K562 (cell line): Measurements from ENCODE around the gene SLC15A3. TPM values are rescaled to one million over a fixed set of nuclear protein-coding genes. Genes with fewer than 3 reads are reported as not detected.

Experiments
- ATAC-seq: fragments of 200-7000 bp; cut with Tn5 transposase; 3 replicates; pipeline ENCODE4 v1.9.1; 2020; ENCODE audit warnings: moderate library complexity
- BruUV-seq: library from RNA; stranded (reverse); fragments of 400-500 nt; replicated peaks from 2 replicates; lab custom pipeline; 2021; lab: Mats Ljungman, UMichigan
- CTCF ChIA-PET: fragments of 300-600 bp; formaldehyde crosslinking; extraction: SDS; loops from one replicate; lab custom pipeline; 2021; ENCODE audit warnings: low intra/inter-chr PET ratio; lab: Yijun Ruan, JAX
- POLR2A ChIA-PET: fragments of 300-600, 350-650 bp; sonication (Branson Sonifier 250); formaldehyde crosslinking; extraction: SDS; loops from one replicate; lab custom pipeline; 2021; ENCODE audit warnings: antibody characterized with exemption, inconsistent platforms; lab: Yijun Ruan, JAX
- DNase-seq, 4 experiments: peaks; one replicate each; pipeline versions ENCODE4 v3.0.0 to v3.0.0-alpha.2; 2011 to 2018; ENCODE audit warnings: low spot score in 3 of 4, mixed read lengths in 3 of 4; ENCODE audit errors: extremely low read depth in 1 of 4
- FAIRE-seq: peaks from 2 replicates; lab custom pipeline; 2011; peaks lifted over from hg19 to GRCh38; lab: Jason Lieb, UNC
- H2AFZ ChIP-seq: 2 replicates; pipeline ENCODE4 v1.6.0; 2011; ENCODE audit warnings: low read depth, low read length, control low read depth, inconsistent platforms
- H3K27ac ChIP-seq: fragments of 200-600 bp; 3 replicates; pipeline ENCODE4 v1.8.0; 2011; ENCODE audit warnings: low read depth, mild to moderate bottlenecking, control low read depth, inconsistent platforms, low read length, moderate library complexity, mixed read lengths; ENCODE audit errors: extremely low read depth
- H3K27me3 ChIP-seq, 2 experiments: fragments of 300-600 bp in 1 of 2; 2 replicates in 1 of 2; 3 replicates in 1 of 2; pipeline versions ENCODE4 v1.6.0 to v1.8.0; 2011; ENCODE audit warnings: inconsistent platforms in 2 of 2, low read length in 2 of 2, mild to moderate bottlenecking in 1 of 2, mixed read lengths in 1 of 2, moderate library complexity in 1 of 2; ENCODE audit not compliant: control insufficient read depth in 2 of 2, insufficient read depth in 2 of 2
- H3K36me3 ChIP-seq: fragments of 300-600 bp; 3 replicates; pipeline ENCODE4 v1.8.0; 2011; ENCODE audit warnings: mild to moderate bottlenecking, low read length, inconsistent platforms; ENCODE audit not compliant: control insufficient read depth, insufficient read depth
- H3K4me1 ChIP-seq, 2 experiments: fragments of 200-600 bp in 1 of 2; replicated peaks in 1 of 2; 2 replicates in 1 of 2; 3 replicates in 1 of 2; pipeline versions ENCODE4 v1.5.1 to v1.8.0; 2011; ENCODE audit warnings: inconsistent platforms in 2 of 2, low read length in 2 of 2, mild to moderate bottlenecking in 1 of 2, mixed read lengths in 1 of 2, moderate library complexity in 1 of 2; ENCODE audit not compliant: control insufficient read depth in 2 of 2, insufficient read depth in 2 of 2
- H3K4me2 ChIP-seq: 2 replicates; pipeline ENCODE4 v1.6.1; 2011; ENCODE audit warnings: low read length, control low read depth, inconsistent platforms, mixed read lengths; ENCODE audit not compliant: insufficient read depth
- H3K4me3 ChIP-seq: fragments of 200-600 bp; sonication (generic), shearing (Covaris generic); 2 replicates; pipeline ENCODE4 v1.5.1; 2016; ENCODE audit warnings: control low read depth, inconsistent platforms
- H3K79me2 ChIP-seq: fragments of 200-600 bp; 3 replicates; pipeline ENCODE4 v1.8.0; 2011; ENCODE audit warnings: low read length, inconsistent platforms; ENCODE audit not compliant: control insufficient read depth, insufficient read depth
- H3K9ac ChIP-seq, 2 experiments: 2 replicates each; pipeline versions ENCODE4 v1.6.0 to v1.6.1; 2011; ENCODE audit warnings: low read depth in 2 of 2, low read length in 2 of 2, control low read depth in 1 of 2, inconsistent platforms in 1 of 2, mild to moderate bottlenecking in 1 of 2, mixed read lengths in 1 of 2; ENCODE audit not compliant: insufficient read depth in 1 of 2
- H3K9me1 ChIP-seq: one replicate; pipeline ENCODE4 v1.6.0; 2011; ENCODE audit warnings: inconsistent platforms, mild to moderate bottlenecking, low read length, moderate library complexity; ENCODE audit not compliant: control insufficient read depth, insufficient read depth
- H3K9me3 ChIP-seq: replicated peaks from 2 replicates; pipeline ENCODE4 v1.5.1; 2011; ENCODE audit warnings: low read depth, low read length, inconsistent platforms; ENCODE audit not compliant: control insufficient read depth, insufficient read depth
- H4K20me1 ChIP-seq: replicated peaks from 2 replicates; pipeline ENCODE4 v1.6.1; 2011; ENCODE audit warnings: low read length, inconsistent platforms, mixed read lengths; ENCODE audit not compliant: control insufficient read depth, insufficient read depth
- HDAC6 ChIP-seq: IDR thresholded peaks from 2 replicates; pipeline ENCODE4 v1.6.1; 2012; ENCODE audit warnings: low read depth, mild to moderate bottlenecking, control low read depth, inconsistent platforms, low read length, moderate library complexity
- KAT8 ChIP-seq: fragments of 450-650 bp; IDR thresholded peaks from 2 replicates; pipeline ENCODE4 v1.6.1; 2016; ENCODE audit warnings: low read depth, mild to moderate bottlenecking
- TEAD4 ChIP-seq, 2 experiments: sonication (generic) in 1 of 2; formaldehyde crosslinking in 1 of 2; IDR thresholded peaks; 2 replicates each; pipeline versions ENCODE4 v1.6.1 to v1.8.0; 2012 to 2022; ENCODE audit warnings: borderline replicate concordance in 1 of 2, inconsistent platforms in 1 of 2, low read length in 1 of 2, mild to moderate bottlenecking in 1 of 2, missing genetic modification reagents in 1 of 2
- YY1 ChIP-seq, 3 experiments: IDR thresholded peaks; 2 replicates each; pipeline ENCODE4 v1.6.1; 2011; ENCODE audit warnings: low read length in 2 of 3, mild to moderate bottlenecking in 2 of 3, moderate library complexity in 2 of 3, borderline replicate concordance in 1 of 3, control low read depth in 1 of 3, low read depth in 1 of 3; ENCODE audit not compliant: insufficient read depth in 3 of 3, insufficient replicate concordance in 2 of 3, control insufficient read depth in 1 of 3, insufficient read length in 1 of 3; ENCODE audit errors: extremely low read depth in 1 of 3
- WGBS: fragments of 100-300 bp; shearing (Covaris generic); methylation state at CpG from one replicate; pipeline ENCODE4 v1.1.6; 2016; ENCODE audit warnings: low coverage, mixed read lengths; ENCODE audit not compliant: insufficient coverage; ENCODE audit errors: missing lambda C conversion rate; 5-methylcytosine and 5-hydroxymethylcytosine counted together
- in situ Hi-C: fragments of 300-500 bp; cut with MboI; formaldehyde crosslinking; loops from 4 replicates; pipeline ENCODE4 v1.15.0; 2018; ENCODE audit warnings: inconsistent platforms, mixed read lengths
- intact Hi-C: fragments of 100-400 bp; cut with micrococcal nuclease; formaldehyde crosslinking; loops from 2 replicates; pipeline ENCODE4 v1.14.2; 2022
- polyA plus RNA-seq, 8 experiments: library from polyadenylated mRNA; depleted of rRNA in 4 of 8; stranded (reverse) in 5 of 8; unstranded in 3 of 8; fragments of >200 nt; fragmentation: Nextera tagmentation in 2 of 8; fragmentation: Illumina TruSeq in 1 of 8; extraction: Ambion mirVana in 2 of 8; extraction: Trizol in 1 of 8; gene quantifications; 2 replicates each; pipeline versions ENCODE4 v1.2.1 to v1.2.3, GENCODE V29; 2011 to 2014; ENCODE audit warnings: inconsistent platforms in 1 of 8, missing spikeins in 1 of 8
- total RNA-seq, 7 experiments: library from RNA; depleted of rRNA in 6 of 7; stranded (reverse); fragments of >200 nt in 6 of 7; fragmentation: Illumina TruSeq in 2 of 7; extraction: Trizol in 2 of 7; gene quantifications; 2 replicates each; pipeline versions ENCODE4 v1.2.1 to v1.2.3, GENCODE V29; 2011 to 2021; ENCODE audit warnings: low replicate concordance in 1 of 7

SLC15A3 gene
- total and polyA plus RNA-seq, 9 of the 15 experiments (the other 6 are each of a cell fraction or from before 2014, with no cell fraction given) = 0.07 to 0.27 TPM; not detected in 7

DNA sequence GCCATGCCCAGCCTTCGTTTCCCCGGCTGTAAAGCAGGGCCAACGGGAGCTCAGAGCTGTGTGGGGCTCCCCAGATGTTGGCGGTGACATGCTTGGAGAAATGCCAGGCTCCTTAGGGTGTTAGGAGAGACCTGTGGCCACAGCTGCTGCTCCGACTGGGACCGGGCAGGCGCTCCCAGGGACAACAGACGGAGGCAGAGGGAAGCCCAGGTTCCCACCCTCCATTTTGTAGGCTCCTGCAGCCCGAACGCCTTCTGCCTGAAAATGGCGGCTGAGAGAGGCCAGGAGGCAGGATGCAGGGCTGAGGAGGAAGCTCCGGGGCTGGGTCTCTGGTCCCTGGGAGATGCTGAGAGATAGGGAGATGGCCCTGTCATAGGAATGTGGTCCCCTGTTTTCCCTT is 29.5 kb upstream of the SLC15A3 start:
- ATAC-seq = peak; percentile 32; the same call in 1 of the 3 replicates
- no peak for FAIRE-seq
- ChIA-PET CTCF (no interaction called here), POLR2A (interaction anchor here (0.6 to 1.0 kb wide), 2 partner anchors 39 to 1072 kb away, joined by 3 read pairs; no protein-coding TSS in a partner anchor)
- Histone ChIP-seq H3K9ac (no peak overlapping the region), H3K79me2 (no peaks in the 10 kb centered on the region), H3K4me3 (no peak overlapping the region), H3K27ac (no peak overlapping the region), H4K20me1 (0 out of 2 replicates have a peak, but pooled peaks cover 6% of the 10 kb centered on the region), H3K27me3 (peaks cover 44 to 69% of the 10 kb centered on the region in 2 experiments), H3K9me3 (no peaks in the 10 kb centered on the region), H3K4me1 (no peaks in the 10 kb centered on the region), H2AFZ (no peak overlapping the region), H3K4me2 (no peak overlapping the region), H3K36me3 (no peaks in the 10 kb centered on the region), H3K9me1 (no peaks in the 10 kb centered on the region)
- intact Hi-C loops (no loop called here), in situ Hi-C loops (no loop called here)
- no peak for DNase-seq
- 4% methylated on average over 11 of the region's 12 CpGs for WGBS
- no TSS peak for BruUV-seq
- TF ChIP-seq YY1 (IDR thresholded peaks at IDR 0.05; ENCODE audit: borderline replicate concordance in 1 of 3, control insufficient read depth in 1 of 3, extremely low read depth in 1 of 3, insufficient read depth in 3 of 3, insufficient read length in 1 of 3, insufficient replicate concordance in 2 of 3, low read depth in 1 of 3, low read length in 2 of 3) (peak; percentile 27 to 93 (median 72)), KAT8 (0 out of 2 replicates have a peak, but pooled peaks have one; percentile 53), TEAD4 (IDR thresholded peaks at IDR 0.05; ENCODE audit: low read length) (peak; percentile 41; the same call in 1 of the 2 replicates), TEAD4 (CRISPR knock-in tag; IDR thresholded peaks at IDR 0.05; ENCODE audit: borderline replicate concordance) (no peak), HDAC6 (no peak)
